ENCODE results near the gene NCKAP1. TPM values are rescaled to one million over a fixed set of nuclear protein-coding genes. Genes with fewer than 3 reads are reported as not detected.

The NCKAP1 gene
- total and polyA plus RNA-seq, 2 donors (not counting 3 experiments of a cell fraction or from before 2014, with no cell fraction given), result 49.4 to 130 TPM

- FAIRE-seq, result no peak
- POLR2A ChIA-PET, result no interaction called here
- BruUV-seq (replicated peaks), result no TSS peak
These were observed 114.0 kb downstream of the NCKAP1 start for GRCh38 chr2:182924306-182924705.

More at GRCh38 chr2:182924306-182924705, 114.0 kb downstream of the NCKAP1 start:
- no peak overlapping the region for H3K4me2 ChIP-seq (ENCODE audit: insufficient read depth, low read length)
- H2AFZ ChIP-seq (ENCODE audit: low read depth, low read length), result no peak overlapping the region
- H3K4me3 ChIP-seq (replicated peaks in 1 of 3; ENCODE audit: insufficient read depth in 1 of 3, low read depth in 1 of 3, low read length in 3 of 3), result no peak overlapping the region
- H3K79me2 ChIP-seq (ENCODE audit: control insufficient read depth, insufficient read depth, low read length), result no peaks in the 10 kb centered on the region
- no peaks in the 10 kb centered on the region for H4K20me1 ChIP-seq (replicated peaks; ENCODE audit: control insufficient read depth, extremely low read depth, insufficient read depth, low read length)
- DNase-seq (ENCODE audit: low read depth, low spot score), result no peak
- no peak overlapping the region for H3K9ac ChIP-seq (replicated peaks; ENCODE audit: extremely low read depth, insufficient read depth, low read length)
- intact Hi-C loops (cut with micrococcal nuclease) (no loop called here), dilution Hi-C loops (cut with MboI; ENCODE audit: extremely low pct_ligation_motif_present, low sequenced_read_pairs) (no loop called here)
- no peaks in the 10 kb centered on the region for H3K9me1 ChIP-seq (replicated peaks; ENCODE audit: control insufficient read depth, extremely low read depth, insufficient read depth, low read length)
- no peaks in the 10 kb centered on the region for H3K9me3 ChIP-seq (replicated peaks; ENCODE audit: control insufficient read depth, insufficient read depth, low read length)
- peaks cover 2 to 22% of the 10 kb centered on the region in 2 experiments for H3K36me3 ChIP-seq (ENCODE audit: control insufficient read depth in 2 of 2, extremely low read depth in 1 of 2, insufficient read depth in 2 of 2, low read length in 2 of 2)
- TF ChIP-seq JUN (IDR thresholded peaks at IDR 0.05; ENCODE audit: borderline replicate concordance, insufficient read depth, insufficient read length, low read depth), result no peak
- no peak for TF ChIP-seq GATA2 (IDR thresholded peaks at IDR 0.05; ENCODE audit: insufficient read depth, insufficient read length, low read depth, low read length)
- no peak for TF ChIP-seq POLR2AphosphoS5 (IDR thresholded peaks at IDR 0.05; ENCODE audit: insufficient read depth, low read depth, low read length)
- TF ChIP-seq MYC (IDR thresholded peaks at IDR 0.05; ENCODE audit: low read depth, low read length), result no peak
- no peak for TF ChIP-seq EZH2 (IDR thresholded peaks at IDR 0.05; ENCODE audit: borderline replicate concordance, low read depth, low read length, severe bottlenecking)
- no peak for TF ChIP-seq CTCF (IDR thresholded peaks at IDR 0.05; ENCODE audit: extremely low read depth in 1 of 2, insufficient read depth in 1 of 2, low read depth in 1 of 2, low read length in 2 of 2)
- TF ChIP-seq POLR2A (IDR thresholded peaks at IDR 0.05; ENCODE audit: low read depth, low read length), result no peak
- no peak for TF ChIP-seq FOS (IDR thresholded peaks at IDR 0.05; ENCODE audit: borderline replicate concordance, insufficient read depth, low read length)
- TF ChIP-seq MAX (IDR thresholded peaks at IDR 0.05; ENCODE audit: insufficient read depth, insufficient read length), result no peak
- H3K27me3 ChIP-seq (ENCODE audit: control insufficient read depth in 2 of 2, insufficient read depth in 2 of 2, low read length in 2 of 2), result no peaks in the 10 kb centered on the region
- no peaks in the 10 kb centered on the region for H3K4me1 ChIP-seq (ENCODE audit: control insufficient read depth, extremely low read depth, insufficient read depth, low read length)
- no peak overlapping the region for H3K27ac ChIP-seq (ENCODE audit: insufficient read depth, low read depth, low read length)
- CTCF ChIA-PET, result interaction anchor here (1.0 kb wide), 2 partner anchors 9 to 17 kb away, joined by 3 read pairs; no protein-coding TSS in a partner anchor

All from endothelial cell of umbilical vein (primary cell).